ENCODE measurements around the gene MBNL2.

The MBNL2 gene

DNA sequence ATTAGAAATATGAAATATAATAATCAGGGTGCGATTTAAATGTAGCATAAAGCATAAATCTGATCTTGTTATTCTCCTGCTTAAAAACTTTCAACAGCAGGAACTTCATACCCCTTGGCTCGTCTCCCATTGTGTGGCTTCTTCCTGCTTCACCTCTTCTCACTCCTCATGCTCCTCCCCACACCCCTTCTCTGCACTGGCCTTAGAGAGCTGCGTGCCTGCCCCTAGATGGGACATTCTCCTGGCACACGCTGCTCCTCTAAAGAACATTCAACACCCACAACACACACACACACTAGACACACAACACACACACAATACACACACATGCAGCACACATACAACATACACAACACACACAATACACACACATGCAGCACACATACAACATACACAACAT lies 107.2 kb downstream of the MBNL2 start:
- no peak for DNase-seq
- intact Hi-C loops (cut with DNase I) = no loop called here

GRCh38 chr13:97330448-97330847 lies 108.3 kb downstream of the MBNL2 start:
- no peak for DNase-seq

GRCh38 chr13:97332742-97333141 lies 110.6 kb downstream of the MBNL2 start:
- DNase-seq = no peak
- intact Hi-C loops (cut with DNase I) = no loop called here

More at GRCh38 chr13:97330448-97330847, 108.3 kb downstream of the MBNL2 start:
- intact Hi-C loops (cut with DNase I) = no loop called here

GRCh38 chr13:97333983-97334382 lies 111.8 kb downstream of the MBNL2 start:
- DNase-seq = peak in 9 of 42 donors; percentile 45 to 64 (median 49)
- intact Hi-C loops (cut with DNase I) = no loop called here

- intact Hi-C loops (cut with DNase I) = loop anchor here (5.0 kb wide), 1 partner anchor 112 kb away; the partner anchor contains the start of gene MBNL2
- no peak for DNase-seq
Observed at GRCh38 chr13:97334690-97335089, 112.6 kb downstream of the MBNL2 start.

GRCh38 chr13:97335488-97336134 lies 113.5 kb downstream of the MBNL2 start:
- intact Hi-C loops (cut with DNase I) = loop anchor here (5.0 kb wide), 1 partner anchor 113 kb away; the partner anchor contains the start of gene MBNL2
- DNase-seq = no peak

DNA sequence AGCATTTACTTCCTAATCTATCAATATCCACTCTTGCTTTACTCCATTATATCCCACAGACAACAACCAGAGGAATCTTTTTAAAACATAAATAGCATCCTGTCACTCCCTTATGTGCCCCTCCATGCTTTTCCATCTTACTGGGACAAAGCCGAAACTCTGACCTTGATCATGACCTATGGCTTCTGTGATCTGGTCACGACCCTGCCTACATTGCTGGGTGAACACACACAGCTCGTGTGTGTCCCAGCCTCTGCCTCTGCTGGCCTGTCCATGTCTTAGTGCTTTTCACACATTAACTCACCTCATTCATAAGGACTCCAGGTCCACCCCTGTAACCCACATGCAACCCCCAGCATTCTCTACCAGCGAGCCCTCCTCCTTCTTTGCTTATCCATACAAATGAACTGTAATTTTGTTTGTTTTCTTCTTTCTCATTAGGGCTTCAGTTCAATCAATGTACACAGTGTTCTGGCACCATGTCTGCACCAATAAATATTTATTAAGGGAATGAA lies 115.9 kb downstream of the MBNL2 start:
- intact Hi-C loops (cut with DNase I) = loop anchor here (5.0 kb wide), 1 partner anchor 116 kb away; the partner anchor contains the start of gene MBNL2
- no peak for DNase-seq

DNA sequence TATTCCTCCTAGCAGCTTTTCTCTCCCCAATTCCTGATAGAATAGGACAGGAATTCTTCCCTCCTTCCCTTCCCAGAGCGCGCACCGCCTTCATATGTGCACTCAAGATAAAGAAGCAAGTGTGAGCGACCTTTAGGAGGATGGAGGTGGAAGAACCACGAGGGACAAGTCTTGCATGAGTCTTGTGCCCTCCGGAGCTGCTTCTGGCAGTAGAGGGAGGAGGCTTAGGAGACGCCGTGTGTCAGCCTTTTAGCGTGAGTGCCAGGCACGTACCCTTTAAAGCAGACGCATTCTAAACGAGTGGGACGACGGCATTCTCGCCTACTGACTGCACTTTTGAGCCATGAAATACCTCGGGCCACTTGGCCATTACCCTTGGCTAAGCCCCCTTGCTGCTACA lies 116.4 kb downstream of the MBNL2 start:
- peak in 29 of 42 donors; percentile 20 to 81 (median 52) for DNase-seq
- intact Hi-C loops (cut with DNase I) = loop anchor here (5.0 kb wide), 1 partner anchor 116 kb away; the partner anchor contains the start of gene MBNL2

GRCh38 chr13:97339019-97339987 lies 117.2 kb downstream of the MBNL2 start:
- intact Hi-C loops (cut with DNase I) = loop anchor here (5.0 kb wide), 1 partner anchor 117 kb away; the partner anchor contains the start of gene MBNL2
- DNase-seq = peak in 20 of 42 donors; percentile 10 to 77 (median 44)

GRCh38 chr13:97339988-97340749 lies 118.0 kb downstream of the MBNL2 start:
- no peak for DNase-seq
- intact Hi-C loops (cut with DNase I) = loop anchor here (5.0 kb wide), 1 partner anchor 118 kb away; the partner anchor contains the start of gene MBNL2

GRCh38 chr13:97341135-97341534 lies 119.0 kb downstream of the MBNL2 start:
- intact Hi-C loops (cut with DNase I) = no loop called here

GRCh38 chr13:97342136-97342535 lies 120.0 kb downstream of the MBNL2 start:
- intact Hi-C loops (cut with DNase I) = no loop called here

More at GRCh38 chr13:97341135-97341534, 119.0 kb downstream of the MBNL2 start:
- no peak for DNase-seq

DNA sequence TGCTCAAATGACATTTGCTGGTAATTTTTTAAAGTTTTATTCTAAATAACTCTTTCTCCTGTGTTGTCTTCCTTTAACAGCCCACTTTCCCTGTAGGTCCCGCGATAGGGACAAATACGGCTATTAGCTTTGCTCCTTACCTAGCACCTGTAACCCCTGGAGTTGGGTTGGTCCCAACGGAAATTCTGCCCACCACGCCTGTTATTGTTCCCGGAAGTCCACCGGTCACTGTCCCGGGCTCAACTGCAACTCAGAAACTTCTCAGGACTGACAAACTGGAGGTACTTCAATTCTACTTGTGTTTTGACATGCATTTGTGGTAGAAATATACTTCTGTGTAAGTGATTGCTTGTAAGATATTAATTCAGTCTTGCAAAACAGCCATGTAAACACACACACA lies 120.8 kb downstream of the MBNL2 start:
- intact Hi-C loops (cut with DNase I) = no loop called here
- DNase-seq = no peak

More at GRCh38 chr13:97342136-97342535, 120.0 kb downstream of the MBNL2 start:
- DNase-seq = no peak

DNA sequence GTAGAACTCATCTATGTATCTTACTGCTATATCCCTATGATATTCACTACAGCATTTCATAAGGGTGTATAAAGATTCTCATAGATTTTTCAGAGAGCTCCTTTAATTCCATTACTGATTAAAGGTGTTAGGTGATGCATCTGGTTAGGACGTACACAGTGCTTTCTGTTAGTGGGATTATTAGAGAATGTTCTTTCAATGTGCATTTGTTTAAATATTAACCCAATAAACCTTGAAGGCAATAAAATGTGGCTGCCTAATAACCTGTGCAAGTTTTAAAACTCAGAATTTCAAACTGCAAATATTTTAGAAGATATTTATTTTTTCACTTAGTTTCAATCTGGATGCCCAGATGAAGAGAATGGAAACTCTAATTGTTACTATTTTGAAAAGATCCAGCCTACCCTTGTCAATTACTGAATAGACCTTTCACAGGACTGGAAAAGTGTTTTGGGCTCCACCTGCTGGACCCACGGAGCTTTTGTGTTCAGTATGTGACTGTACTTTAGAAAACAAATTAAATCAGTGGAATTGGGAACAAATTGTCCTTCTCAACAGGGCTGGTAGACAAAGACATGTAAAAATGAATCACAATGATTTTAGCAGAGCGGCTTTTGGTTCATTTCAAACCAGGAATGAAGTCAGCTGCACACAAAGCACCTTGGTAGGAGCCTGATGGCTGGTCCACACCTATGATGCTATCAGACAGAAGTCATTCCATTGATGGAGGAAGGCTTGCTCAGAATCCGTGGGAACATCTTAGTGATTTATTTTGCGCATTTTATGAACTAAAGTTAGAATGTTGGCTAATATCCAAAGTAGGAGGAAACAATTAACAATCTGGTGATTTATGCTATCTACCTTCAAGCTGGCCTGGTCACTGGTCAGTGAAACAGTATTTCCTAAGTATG lies 122.4 kb downstream of the MBNL2 start:
- DNase-seq = peak in 41 of 42 donors; percentile 49 to 90 (median 74)
- intact Hi-C loops (cut with DNase I) = no loop called here

- intact Hi-C loops (cut with DNase I) = no loop called here
- no peak for DNase-seq
Observed at GRCh38 chr13:97346097-97346496, 124.0 kb downstream of the MBNL2 start.

DNA sequence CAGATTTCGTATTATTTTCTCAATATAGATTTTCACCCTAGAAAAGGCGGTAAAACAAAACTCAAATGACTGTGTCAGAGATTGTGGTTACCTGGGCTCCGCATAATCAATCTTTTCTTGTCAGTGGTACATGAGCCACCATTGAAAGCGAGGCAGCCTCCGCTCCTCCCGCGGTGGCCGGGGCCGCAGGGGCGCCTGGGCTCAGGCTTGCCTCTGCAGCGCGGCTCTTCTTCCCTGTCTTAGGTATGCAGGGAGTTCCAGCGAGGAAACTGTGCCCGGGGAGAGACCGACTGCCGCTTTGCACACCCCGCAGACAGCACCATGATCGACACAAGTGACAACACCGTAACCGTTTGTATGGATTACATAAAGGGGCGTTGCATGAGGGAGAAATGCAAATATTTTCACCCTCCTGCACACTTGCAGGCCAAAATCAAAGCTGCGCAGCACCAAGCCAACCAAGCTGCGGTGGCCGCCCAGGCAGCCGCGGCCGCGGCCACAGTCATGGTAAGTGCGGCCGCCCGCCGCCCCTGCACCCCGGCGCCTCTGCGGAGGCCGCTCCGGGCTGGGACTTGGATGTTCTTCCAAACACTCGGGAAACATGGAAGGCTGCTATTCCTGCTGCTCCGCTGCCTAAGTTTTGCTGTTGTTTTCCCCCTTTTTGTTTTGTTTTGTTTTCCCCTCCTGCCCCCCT lies 124.6 kb downstream of the MBNL2 start:
- DNase-seq = no peak
- intact Hi-C loops (cut with DNase I) = no loop called here

All from head of caudate nucleus (tissue), 42 donors.